Thoracic aorta (tissue), 2 donors: ENCODE measurements around the gene SERPINA3. TPM values are rescaled to one million over a fixed set of nuclear protein-coding genes. Genes with fewer than 3 reads are reported as not detected.

ENCODE experiments used
- ATAC-seq: fragments of 150-250 bp; one replicate; pipeline ENCODE4 v1.8.0; 2017; ENCODE audit warnings: low read depth; ENCODE audit not compliant: insufficient number of reproducible peaks, low FRiP score
- DNase-seq: peaks from one replicate; pipeline ENCODE4 v3.0.0-alpha.2; 2020; ENCODE audit warnings: low spot score
- H3K27ac ChIP-seq, 2 donors: fragments of 200-600 bp; sonication (generic); 1 replicate in 1 of 2; 2 replicates in 1 of 2; pipeline ENCODE4 v1.5.1; 2016; ENCODE audit warnings: mild to moderate bottlenecking in 2 of 2, moderate library complexity in 2 of 2
- H3K27me3 ChIP-seq: fragments of 200-600 bp; sonication (generic); replicated peaks from 2 replicates; pipeline ENCODE4 v1.6.0; 2016; ENCODE audit warnings: mild to moderate bottlenecking; ENCODE audit not compliant: insufficient read depth
- H3K36me3 ChIP-seq: fragments of 200-600 bp; sonication (generic); one replicate; pipeline ENCODE4 v1.5.1; 2016
- H3K4me1 ChIP-seq, 2 donors: fragments of 200-600 bp; sonication (generic); 1 replicate in 1 of 2; 2 replicates in 1 of 2; pipeline versions ENCODE4 v1.5.1 to v1.6.0; 2016; ENCODE audit warnings: low read depth in 2 of 2, mild to moderate bottlenecking in 1 of 2; ENCODE audit not compliant: control insufficient read depth in 1 of 2
- H3K4me3 ChIP-seq: fragments of 200-600 bp; sonication (generic); 2 replicates; pipeline ENCODE4 v1.5.1; 2016; ENCODE audit warnings: mild to moderate bottlenecking
- H3K9me3 ChIP-seq: fragments of 200-600 bp; sonication (generic); 2 replicates; pipeline ENCODE4 v1.5.1; 2016
- CTCF ChIP-seq: fragments of 200-600 bp; sonication (generic); IDR thresholded peaks from one replicate; pipeline ENCODE4 v1.5.1; 2019; ENCODE audit warnings: antibody characterized with exemption
- total RNA-seq, 2 donors: library from RNA; depleted of rRNA; stranded (reverse); fragments of >200 nt; gene quantifications; one replicate each; pipeline versions ENCODE4 v1.1.0 to v1.2.3, GENCODE V29; 2016

The SERPINA3 gene
- total RNA-seq, 2 donors from 2014 or later, result 140 to 252 TPM

GRCh38 chr14:94621358-94622134 is 9.4 kb downstream of the SERPINA3 start:
- no peak overlapping the region for H3K4me3 ChIP-seq
- no peak for TF ChIP-seq CTCF
- H3K4me1 ChIP-seq, result no peaks in the 10 kb centered on the region
- no peak overlapping the region for H3K27ac ChIP-seq
- H3K36me3 ChIP-seq, result no peaks in the 10 kb centered on the region
- H3K27me3 ChIP-seq, result no peaks in the 10 kb centered on the region
- no peak for DNase-seq
- H3K9me3 ChIP-seq, result peaks cover 14% of the 10 kb centered on the region
- no peak for ATAC-seq

- H3K4me1 ChIP-seq, result no peaks in the 10 kb centered on the region
- no peaks in the 10 kb centered on the region for H3K36me3 ChIP-seq
- peaks cover 14% of the 10 kb centered on the region for H3K9me3 ChIP-seq
- no peak overlapping the region for H3K4me3 ChIP-seq
- ATAC-seq (no peak), DNase-seq (no peak)
- H3K27ac ChIP-seq, result no peak overlapping the region
- no peak for TF ChIP-seq CTCF
- H3K27me3 ChIP-seq, result no peaks in the 10 kb centered on the region
Measured at GRCh38 chr14:94622653-94623421, 10.6 kb downstream of the SERPINA3 start.

DNA sequence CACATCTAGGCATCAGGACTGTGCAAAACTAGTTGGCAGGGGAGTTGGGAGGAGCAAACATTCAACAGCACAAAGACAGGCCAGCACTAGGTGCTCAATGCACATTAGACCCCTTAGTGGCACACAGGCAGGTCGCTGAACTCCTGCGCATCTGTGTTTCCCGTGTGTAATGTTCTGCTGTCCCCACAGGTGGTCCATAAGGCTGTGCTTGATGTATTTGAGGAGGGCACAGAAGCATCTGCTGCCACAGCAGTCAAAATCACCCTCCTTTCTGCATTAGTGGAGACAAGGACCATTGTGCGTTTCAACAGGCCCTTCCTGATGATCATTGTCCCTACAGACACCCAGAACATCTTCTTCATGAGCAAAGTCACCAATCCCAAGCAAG is 11.2 kb downstream of the SERPINA3 start:
- H3K27me3 ChIP-seq, result no peaks in the 10 kb centered on the region
- H3K27ac ChIP-seq, result no peak overlapping the region
- H3K9me3 ChIP-seq, result peaks cover 10% of the 10 kb centered on the region
- ATAC-seq, result no peak
- H3K4me3 ChIP-seq, result no peak overlapping the region
- H3K36me3 ChIP-seq, result no peaks in the 10 kb centered on the region
- no peak for TF ChIP-seq CTCF
- no peaks in the 10 kb centered on the region for H3K4me1 ChIP-seq
- DNase-seq, result no peak

DNA sequence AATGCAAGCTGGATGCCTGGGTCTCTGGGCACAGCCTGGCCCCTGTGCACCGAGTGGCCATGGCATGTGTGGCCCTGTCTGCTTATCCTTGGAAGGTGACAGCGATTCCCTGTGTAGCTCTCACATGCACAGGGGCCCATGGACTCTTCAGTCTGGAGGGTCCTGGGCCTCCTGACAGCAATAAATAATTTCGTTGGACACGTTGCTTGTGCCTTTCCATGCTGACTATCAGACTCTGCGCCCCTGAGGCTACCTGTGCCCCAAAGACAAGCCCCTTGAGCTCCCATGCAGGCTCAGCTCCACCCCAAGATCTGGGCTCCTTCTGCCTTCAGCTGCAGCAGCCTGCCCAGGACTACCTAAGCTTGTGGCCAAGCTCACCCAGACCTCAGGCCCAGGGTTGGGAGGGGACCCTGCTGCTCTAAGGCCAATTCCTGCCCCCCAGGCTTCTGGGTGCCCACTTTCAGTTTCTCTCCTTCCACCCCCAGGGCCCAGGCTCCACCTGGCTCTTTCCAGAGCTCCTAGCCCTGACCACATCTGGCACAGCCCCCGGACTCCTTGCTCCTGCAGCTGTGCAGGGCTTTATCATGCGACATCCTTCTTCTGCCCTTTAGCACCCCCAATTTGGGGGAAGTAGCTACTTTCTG is 11.8 kb downstream of the SERPINA3 start:
- Histone ChIP-seq H3K27me3 (no peaks in the 10 kb centered on the region), H3K4me3 (no peak overlapping the region), H3K9me3 (peaks cover 4% of the 10 kb centered on the region), H3K4me1 (no peaks in the 10 kb centered on the region), H3K36me3 (no peaks in the 10 kb centered on the region), H3K27ac (no peak overlapping the region)
- ATAC-seq (no peak), DNase-seq (no peak)
- TF ChIP-seq CTCF, result no peak
